GM21737 (cell line): ENCODE measurements around the gene ADCY3.

Source experiments
- ATAC-seq: cut with Tn5 transposase; IDR thresholded peaks from one replicate; pipeline ENCODE4 v1.9.1; 2021; ENCODE audit warnings: mild to moderate bottlenecking, moderate library complexity; ENCODE audit not compliant: unreplicated experiment

Gene ADCY3

DNA sequence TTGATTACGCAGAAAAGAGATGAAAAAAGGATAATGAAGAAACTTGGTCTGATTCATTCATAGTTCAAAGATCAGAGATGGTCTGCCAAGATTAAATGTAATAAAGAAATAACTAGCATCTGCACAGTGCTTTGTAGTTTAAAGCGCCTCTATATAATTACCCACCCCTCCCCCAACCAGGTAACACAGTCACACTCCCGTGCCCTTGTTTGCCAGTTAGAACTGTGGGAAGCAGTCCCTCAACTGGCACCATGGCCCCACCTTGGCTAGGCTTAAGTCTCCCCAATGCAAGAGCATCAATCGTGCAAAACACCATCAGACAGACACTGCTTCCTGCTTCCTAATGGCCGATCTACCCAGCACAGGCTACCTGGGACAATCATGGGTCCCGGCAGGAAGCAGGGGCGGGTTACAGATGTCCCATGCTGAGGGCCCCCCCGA, 11.6 kb downstream of the ADCY3 start:
- ATAC-seq: no peak

DNA sequence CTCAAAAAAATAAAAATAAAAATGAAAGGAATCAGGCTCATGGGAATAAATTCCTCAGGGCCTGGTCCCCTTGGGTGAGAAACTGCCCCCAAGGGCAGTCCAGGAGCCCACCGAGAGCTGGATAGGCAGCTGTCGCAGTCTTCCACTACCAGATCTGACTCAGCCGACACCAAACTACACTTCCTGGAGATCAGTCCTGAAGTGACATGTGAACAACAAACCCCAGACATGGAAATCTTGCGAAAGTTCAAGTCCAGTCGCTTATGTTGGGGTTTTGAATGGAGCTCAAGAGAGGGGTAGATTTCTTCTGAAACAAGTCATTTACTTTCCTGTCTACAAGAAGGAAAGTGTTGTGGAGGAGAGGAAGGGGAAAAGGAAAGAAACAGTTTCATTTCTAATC, 12.9 kb downstream of the ADCY3 start:
- no peak for ATAC-seq

DNA sequence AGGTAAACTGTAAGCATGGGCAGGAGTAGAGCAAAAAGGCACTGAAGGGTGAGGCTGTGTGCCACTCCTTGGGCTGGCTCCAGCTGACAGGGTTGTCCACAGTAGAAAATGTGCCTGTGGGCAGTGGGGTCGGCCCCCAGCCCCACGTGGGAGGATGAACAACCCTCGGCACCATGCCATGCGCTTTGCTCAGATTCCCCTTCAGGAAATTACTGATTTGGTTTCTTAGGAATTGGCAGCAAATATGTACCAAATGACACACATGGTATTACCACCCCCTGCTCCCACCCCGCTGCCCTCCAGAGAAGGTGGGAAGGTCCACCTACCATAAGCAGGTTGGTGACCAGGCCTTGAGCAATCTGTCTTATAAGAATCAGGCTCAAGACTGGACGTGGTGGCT, 13.6 kb downstream of the ADCY3 start:
- ATAC-seq: no peak

DNA sequence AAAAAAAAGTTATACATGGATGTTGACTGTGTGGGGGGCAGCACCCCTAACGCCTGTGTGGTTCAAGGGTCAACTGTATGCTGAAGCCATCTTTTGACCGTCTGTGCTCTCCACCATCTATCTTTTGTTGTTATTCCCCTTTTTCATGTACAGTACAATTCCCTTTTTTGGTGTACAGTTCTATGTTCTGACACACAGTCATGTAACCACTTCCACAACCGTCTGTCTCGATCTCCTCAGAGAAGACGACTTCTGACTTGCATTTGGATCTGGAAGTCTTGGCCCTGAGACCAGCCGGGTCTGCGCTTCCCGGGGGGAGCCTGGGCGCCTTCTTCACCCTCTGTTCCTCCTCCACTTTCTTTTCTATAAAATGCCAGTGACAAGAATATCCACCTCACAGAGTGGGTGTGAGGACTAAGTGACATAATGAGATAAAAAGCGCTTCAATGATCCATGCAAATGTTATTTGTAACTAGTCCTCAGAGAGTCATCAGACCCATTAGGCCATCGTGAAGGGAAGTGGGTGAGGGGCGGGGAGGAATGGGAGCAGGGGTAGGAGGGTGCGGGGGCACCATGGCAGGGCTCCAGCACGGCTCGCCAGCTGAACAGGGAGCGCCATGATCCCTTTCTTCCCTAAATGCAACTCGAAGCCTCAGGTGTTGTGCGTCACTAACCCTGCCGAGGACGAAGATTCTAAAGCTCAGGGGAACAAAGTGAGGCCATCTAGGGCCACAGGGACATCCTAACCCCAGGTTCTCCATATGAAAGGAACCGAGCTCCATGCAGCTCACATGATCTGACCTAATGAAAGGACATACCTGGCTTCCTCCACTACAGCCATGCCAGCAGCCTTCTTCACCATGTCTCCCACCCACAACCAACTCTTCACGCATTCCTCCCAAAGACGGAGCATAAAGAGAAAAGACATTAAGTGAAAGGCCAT, 16.6 kb downstream of the ADCY3 start:
- ATAC-seq: no peak

DNA sequence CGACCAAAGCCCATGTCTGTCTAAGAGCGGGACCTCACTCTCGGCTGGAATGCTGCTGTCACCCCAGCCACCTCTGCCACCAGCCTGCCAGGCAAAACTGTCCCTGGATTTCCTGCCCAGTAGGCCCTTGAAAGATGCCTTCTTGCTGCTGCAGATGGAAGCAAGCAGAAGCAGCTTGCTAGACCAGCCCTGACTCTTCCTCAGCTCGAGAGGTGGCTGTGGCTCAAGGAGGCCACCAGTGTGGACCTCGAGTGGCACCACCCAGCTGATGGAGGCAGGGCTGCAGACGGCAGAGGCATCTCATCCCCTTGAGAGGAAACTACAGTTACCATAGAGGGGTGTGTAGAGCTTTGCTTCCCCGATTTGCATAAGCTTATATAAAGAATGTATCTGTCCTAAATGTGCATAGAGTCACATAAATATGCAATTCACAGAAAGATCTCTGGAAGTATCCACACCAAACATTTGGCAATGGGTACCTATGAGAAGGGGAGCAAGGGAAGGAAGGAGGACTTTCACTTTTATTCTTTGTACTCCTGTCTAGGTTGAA, 20.6 kb downstream of the ADCY3 start:
- ATAC-seq: no peak

DNA sequence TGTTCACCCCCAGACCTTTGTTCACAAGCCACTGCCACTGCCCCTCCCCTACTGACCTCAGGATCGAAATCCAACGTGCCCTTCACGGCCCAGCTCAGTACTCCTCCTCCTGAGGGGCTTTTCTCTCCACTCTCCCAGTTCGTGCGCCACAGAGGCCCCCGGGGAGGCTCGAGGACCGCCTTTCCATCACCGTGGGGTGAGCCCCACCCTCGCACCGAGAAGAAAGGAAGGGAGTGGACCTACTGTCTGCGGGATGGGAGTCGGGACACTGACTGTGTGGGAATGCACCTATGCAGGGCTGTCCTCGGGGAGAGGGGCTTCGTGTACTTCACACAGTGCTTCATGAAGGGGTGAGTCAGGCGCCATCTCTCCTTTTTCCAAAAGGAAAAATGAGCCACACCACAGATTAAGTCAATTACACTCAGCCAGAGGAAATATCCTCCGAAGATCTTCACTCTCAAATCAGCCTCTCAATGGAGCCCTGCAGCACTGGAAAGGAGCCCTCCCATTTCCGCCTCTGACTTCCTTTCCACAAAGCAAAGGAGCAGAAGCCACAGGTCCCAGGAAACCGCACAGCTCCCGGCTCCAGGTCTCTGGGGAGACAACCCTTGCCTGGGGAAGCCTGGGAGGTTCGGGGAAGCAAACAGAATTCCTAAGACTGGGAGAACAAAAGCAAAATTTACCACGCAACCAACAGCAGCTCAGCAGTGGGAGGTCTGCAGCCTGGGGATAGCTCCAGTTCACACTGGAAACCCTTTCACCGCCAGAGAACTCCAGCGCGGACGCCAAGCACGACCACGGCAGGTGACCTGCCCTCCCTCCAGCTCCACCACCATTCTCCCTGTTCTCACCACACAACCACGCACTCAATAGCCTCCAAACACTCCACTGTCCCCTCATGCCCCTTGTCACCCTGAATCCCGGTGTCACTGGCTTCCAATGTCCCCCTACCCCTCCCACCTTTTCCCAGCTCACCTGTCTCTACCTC, 21.6 kb downstream of the ADCY3 start:
- no peak for ATAC-seq

DNA sequence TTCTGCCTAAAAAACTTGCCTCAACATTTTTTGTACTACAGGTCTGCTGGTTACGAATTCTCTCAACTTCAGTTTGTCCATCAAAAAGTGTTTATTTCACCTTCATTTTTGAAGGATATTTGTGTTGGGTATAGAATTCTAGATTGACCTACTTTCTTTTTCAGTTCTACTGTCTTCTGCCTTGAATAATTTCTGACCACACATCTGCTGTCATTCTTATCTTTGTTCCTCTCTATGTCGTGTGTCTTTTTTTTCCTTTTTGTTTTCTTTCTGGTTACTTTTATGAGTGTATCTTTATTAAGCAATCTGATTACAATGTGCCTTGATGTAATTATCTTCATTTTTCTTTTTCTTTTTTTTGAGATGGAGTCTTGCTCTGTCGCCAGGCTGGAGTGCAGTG, 25.3 kb downstream of the ADCY3 start:
- no peak for ATAC-seq

DNA sequence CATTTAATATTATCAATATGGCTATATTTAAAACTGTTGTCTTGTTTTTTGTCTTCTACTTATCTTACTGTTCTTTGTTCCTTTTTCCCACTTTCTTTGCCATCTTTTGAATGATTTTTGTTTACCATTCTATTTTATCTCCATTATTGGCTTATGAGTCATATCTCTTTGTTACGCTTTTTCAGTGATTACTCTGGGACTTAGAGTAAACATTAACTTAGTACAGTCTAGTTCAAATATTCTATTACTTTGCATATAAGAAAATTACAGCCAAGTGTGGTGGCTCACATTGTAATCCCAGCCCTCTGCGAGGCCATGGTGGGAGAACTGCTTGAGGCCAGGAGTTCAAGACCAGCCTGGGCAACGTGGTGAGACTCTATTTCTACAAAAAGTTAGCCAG, 26.1 kb downstream of the ADCY3 start:
- no peak for ATAC-seq

DNA sequence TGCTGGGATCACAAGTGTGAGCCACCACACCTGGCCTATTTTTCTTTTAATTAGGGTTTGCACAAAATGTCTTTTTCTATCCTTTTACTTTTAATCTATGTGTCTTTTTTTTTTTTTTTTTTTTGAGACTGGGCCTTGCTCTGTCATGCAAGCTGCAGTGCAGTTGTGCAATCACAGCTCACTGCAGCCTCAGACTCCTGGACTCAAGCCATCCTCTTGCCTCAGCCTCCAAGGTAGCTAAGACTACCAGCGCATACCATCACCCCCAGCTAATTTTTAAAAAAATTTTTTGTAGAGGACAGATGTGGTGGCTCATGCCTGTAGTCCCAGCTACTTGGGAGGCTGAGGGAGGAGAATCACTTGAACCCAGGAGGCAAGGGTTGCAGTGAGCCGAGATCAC, 27.1 kb downstream of the ADCY3 start:
- ATAC-seq: no peak

DNA sequence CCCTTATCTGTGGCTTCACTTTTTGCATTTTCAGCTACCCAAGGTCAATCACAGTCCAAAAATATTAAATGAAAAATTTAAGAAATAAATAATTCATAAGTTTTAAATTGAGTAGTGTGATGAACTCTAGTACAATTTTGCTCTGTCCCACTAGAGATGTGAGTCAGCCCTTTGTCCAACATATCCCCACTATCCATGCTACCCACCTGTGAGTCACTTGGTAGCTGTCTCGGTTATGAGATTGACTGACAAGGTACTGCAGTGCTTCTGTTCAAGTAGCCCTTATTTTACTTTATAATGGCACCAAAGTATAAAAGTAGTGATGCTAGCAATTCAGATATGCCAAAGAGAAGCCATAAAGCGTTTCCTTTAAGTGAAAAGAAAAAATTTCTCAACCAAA, 28.8 kb downstream of the ADCY3 start:
- no peak for ATAC-seq

DNA sequence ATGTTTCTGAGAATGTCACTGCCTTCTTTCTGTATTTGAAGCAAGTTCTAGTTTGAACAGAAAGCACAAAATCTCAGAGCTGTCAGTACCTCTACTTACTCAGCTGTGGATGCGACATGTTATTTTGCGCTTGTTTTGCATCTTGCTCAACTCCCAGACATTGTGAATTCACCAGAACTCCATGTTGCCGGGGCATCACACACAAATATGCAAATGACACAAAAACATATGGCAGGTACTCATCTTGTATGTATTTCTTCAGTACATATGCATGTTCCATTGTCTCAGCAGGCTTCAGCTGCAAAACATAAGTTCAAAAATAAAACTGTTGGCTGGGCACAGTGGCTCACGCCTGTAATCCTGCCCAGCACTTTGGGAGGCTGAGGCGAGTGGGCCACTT, 30.8 kb downstream of the ADCY3 start:
- no peak for ATAC-seq

DNA sequence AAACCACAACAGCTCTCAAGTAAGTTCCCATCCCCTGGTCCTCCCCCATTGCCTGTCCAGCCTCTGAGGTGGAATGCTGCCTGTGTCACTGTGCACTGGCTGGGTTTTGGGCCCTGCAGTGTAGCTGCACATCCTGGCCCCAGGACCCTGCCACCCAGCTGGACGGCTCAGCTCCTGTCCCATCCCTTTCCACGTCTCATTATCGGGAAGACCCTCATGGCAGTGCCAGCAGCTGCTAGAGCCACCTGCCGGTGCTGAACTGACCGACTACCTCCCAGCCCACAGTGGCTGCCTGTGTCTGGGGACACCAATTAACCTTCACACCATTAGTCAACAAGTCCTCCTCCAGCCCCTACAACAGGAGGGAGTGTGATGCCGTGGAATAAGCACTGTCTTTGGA, 31.9 kb downstream of the ADCY3 start:
- ATAC-seq: no peak

DNA sequence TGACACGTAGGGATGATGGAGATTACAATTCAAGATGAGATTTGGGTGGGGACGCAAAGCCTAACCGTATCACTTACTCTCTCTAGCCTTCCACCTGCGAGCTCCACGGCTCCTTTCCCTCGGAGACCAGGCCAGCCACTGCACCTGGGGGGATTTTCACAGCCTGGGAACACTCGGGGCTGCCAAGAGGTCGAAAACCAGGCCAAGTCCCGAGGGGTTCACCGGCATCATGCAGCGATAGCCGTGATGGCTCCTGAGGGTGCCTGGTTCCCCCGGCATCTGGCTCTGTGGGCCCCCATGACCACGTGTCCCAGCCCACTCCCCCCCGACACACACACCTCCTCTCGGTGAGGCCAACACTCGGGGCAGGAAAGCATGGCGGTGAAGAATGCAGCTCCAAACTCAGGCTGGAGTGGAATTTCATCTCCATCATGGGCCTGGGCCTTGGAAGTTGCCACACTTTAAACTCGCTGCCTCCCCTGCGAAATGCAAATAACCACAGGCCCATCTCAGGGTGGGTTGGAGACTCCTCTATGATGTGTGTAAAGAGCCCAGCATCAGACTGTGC, 32.6 kb downstream of the ADCY3 start:
- no peak for ATAC-seq

DNA sequence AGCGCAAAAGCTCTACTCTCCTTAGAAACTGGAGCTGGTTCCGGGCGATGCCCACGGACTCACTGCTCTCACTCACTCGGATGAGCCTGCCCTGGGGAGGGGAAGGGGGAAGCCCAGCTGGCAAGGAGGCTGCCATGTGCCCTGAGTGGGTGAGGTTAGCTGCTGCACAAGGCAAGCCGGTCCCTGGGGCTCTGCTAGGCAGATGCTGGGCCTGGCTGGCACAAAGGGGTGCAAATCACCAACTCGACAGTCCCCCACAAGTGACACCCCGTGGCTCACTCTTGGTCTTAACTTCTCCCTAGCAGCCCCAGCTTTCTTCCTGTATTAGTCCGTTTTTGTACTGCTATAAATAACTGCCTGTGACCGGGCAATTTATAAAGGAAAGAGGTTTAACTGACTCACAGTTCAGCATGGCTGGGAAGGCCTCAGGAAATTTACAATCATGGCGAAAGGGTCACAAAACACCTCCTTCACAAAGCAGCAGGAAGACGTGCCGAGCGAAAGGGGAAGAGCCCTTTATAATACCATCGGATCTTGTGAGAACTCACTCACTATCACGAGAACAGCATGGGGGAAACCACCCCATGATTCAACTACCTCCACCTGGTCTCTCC, 33.2 kb downstream of the ADCY3 start:
- no peak for ATAC-seq

DNA sequence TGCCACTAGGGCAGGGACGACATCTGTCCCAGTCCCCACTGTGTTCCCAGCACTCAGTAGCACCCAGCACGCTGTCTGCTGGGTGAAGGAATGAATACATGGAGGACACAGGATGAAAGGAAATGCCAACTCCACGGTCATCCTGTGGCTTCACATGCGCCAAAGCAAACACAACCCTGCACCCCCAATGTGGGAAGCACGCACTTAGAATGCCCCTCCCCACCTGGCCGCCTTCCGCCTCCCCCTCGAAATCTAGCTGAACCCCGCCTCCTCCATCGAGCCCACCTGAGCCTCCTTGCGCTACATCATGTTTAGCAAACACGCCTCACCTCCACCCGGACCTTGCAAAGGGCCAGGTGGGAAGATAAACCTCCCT, 33.9 kb downstream of the ADCY3 start:
- ATAC-seq: no peak

DNA sequence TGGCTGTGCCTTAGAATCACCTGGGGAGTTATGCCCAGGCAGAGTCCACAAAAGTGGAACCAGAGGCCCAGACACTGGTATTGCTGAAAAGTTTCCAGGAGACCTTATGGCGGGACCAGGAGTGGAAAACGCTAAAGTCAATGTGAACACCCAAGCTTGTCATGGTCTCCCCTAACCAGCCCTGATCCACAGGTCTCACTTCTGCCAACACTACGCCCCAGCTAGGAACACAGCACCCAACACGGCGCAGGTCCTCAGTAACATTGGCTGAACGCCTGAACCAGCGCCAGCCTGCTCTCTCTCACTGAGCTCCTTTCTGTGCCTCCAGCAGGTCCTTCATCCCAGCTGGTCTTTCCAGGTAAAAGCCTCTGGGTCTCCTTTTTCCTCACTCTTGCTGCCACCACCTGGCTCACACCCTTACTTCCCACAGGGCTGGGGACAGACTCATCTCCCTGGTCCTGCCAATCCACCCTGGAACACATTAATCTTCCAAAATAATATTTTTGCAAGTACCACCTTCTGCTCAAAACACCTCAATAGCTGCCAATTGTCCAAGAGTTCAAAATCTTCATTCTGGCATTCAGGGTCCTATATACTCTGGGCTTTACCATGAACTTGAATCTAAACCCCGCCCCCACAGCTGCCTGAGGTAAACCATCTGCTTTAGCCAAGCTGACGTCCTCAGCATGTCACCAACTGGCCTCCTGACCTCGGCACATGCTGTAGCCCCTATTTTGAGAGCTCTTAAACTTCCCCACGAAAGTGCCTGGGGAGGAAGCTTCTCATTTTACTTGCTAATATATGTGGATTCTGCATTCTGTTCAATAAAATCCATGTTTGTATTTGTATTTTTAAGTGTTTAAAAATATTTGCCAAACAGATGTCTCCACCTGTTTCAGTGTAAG, 34.6 kb downstream of the ADCY3 start:
- ATAC-seq: no peak

DNA sequence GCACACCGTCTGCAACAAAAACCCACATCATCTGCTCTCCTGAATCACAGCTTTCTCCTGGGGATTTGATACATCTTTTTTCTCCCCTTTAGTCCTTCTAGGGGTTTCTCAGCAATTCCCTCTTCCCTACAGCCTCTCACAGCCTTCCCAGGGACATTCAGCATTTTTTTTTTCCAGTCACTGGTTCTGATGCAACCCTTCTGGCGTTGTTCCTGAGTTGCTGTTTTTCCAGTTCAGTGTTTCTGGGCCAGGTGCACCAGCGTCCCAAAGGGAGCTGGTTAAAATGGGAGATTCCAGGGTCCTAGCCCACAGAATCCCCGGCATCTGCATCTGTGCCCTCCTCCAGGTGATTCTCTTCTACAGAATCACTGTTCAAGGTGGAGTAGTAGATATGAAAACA, 36.1 kb downstream of the ADCY3 start:
- no peak for ATAC-seq

DNA sequence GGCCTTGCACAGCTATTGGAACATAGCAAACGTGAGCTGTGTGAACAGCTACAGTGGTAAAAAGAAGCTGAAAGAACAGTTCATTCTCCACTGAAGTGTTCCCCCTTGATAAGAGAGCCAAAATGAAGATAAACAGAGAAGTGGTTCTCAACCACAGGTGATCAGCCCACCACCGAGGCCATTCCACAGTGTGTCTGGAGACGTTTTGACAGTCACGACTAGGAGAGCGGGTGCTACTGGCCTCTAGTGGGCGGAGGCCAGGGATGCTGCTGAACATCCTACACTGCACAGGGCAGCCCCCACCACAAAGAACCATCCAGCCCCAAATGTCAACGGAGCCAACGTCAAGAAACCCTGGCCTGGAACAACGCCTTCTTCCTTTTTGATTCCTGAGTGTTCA, 38.4 kb downstream of the ADCY3 start:
- no peak for ATAC-seq

DNA sequence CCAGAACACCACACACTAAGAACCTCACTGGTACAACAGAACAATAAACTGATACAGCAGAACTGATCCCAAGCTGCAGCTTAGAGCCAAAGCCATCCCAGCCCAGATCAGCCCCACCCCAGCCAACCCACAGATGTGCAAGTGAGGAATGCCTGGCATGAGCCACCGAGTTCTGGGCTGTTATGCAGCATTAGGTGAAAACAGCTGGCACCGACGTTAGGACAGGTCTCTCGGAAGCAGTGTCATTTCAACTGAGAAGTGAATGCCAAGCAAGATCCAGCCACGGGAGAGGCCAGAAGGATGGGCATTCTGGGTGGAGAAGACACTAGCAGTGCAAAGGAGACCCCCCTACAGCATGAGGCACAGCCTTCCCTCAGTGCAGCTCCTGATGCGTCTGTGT, 38.9 kb downstream of the ADCY3 start:
- no peak for ATAC-seq

DNA sequence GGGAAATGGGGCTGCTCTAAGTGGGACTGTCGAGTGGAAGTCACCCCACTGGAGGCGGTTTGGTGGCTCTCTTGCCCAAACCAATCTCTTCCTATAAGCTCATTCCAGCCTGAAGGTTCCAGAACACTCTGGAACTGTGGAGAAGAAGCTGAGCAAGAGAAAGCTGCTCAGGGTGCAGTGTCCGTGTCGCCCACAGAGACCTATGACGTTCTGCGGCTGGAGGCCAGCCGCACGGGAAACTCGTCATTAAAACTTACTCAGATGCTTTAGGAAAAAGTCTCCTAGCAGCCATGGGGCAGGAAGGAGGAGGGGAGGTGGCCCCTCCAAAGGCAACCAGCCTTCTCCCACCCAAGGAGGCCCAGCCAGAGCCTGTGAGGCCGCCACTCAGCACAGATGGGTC, 41.7 kb downstream of the ADCY3 start:
- ATAC-seq: no peak
